HG03521 (cell line): ENCODE data around the gene BUB3.

Source experiments
- ATAC-seq: cut with Tn5 transposase; IDR thresholded peaks from one replicate; pipeline ENCODE4 v1.9.1; 2021; ENCODE audit warnings: mild to moderate bottlenecking, moderate library complexity; ENCODE audit not compliant: unreplicated experiment

Gene BUB3

GRCh38 chr10:123140983-123141390 is 13.2 kb upstream of the BUB3 start:
- ATAC-seq = no peak

GRCh38 chr10:123141791-123142700 is 12.2 kb upstream of the BUB3 start:
- ATAC-seq = no peak

- ATAC-seq = no peak
These were observed 11.5 kb upstream of the BUB3 start for GRCh38 chr10:123142701-123143161.

GRCh38 chr10:123143162-123143824 is 10.9 kb upstream of the BUB3 start:
- ATAC-seq = no peak

- no peak for ATAC-seq
These were observed 10.4 kb upstream of the BUB3 start for GRCh38 chr10:123143825-123144168.

- ATAC-seq = no peak
These were observed 9.3 kb upstream of the BUB3 start for GRCh38 chr10:123144697-123145541.

GRCh38 chr10:123145542-123146012 is 8.6 kb upstream of the BUB3 start:
- no peak for ATAC-seq

GRCh38 chr10:123146013-123146893 is 7.9 kb upstream of the BUB3 start:
- no peak for ATAC-seq

- ATAC-seq = no peak
These were observed 7.1 kb upstream of the BUB3 start for GRCh38 chr10:123146894-123147634.

GRCh38 chr10:123147635-123148413 is 6.4 kb upstream of the BUB3 start, which contains the start of gene HMX2:
TSS of gene HMX2 (plus strand) at chr10:123148136. CDS start at chr10:123148379, 243 bp downstream.
- no peak for ATAC-seq

- no peak for ATAC-seq
These were observed 5.6 kb upstream of the BUB3 start for GRCh38 chr10:123148414-123149161.

- ATAC-seq = no peak
These were observed 5.0 kb upstream of the BUB3 start for GRCh38 chr10:123149162-123149567.

GRCh38 chr10:123149568-123150270 is 4.5 kb upstream of the BUB3 start:
- ATAC-seq = no peak

- no peak for ATAC-seq
These were observed 3.8 kb upstream of the BUB3 start for GRCh38 chr10:123150271-123150985.

- ATAC-seq = no peak
These were observed 3.0 kb upstream of the BUB3 start for GRCh38 chr10:123150986-123151736.

- no peak for ATAC-seq
These were observed 2.5 kb upstream of the BUB3 start for GRCh38 chr10:123151737-123152135.
